H1 (cell line): ENCODE results near the gene RASL10B. TPM values are rescaled to one million over a fixed set of nuclear protein-coding genes. Genes with fewer than 3 reads are reported as not detected.

Experiments used
- CBX8 ChIP-seq: fragments of 300-800, 300-1000 bp; sonication (generic); IDR thresholded peaks from 2 replicates; pipeline ENCODE4 v1.7.1; 2016; ENCODE audit warnings: low read depth, low read length, borderline replicate concordance
- CEBPB ChIP-seq: IDR thresholded peaks from 2 replicates; pipeline ENCODE4 v1.6.1; 2012; ENCODE audit warnings: low read depth, low read length
- CHD1 ChIP-seq: IDR thresholded peaks from 2 replicates; pipeline ENCODE4 v1.6.1; 2012; ENCODE audit warnings: low read depth, low read length, improper control_type of control experiment
- GABPA ChIP-seq: IDR thresholded peaks from 2 replicates; pipeline ENCODE4 v1.6.1; 2011; ENCODE audit warnings: mild to moderate bottlenecking, low read length, moderate library complexity, borderline replicate concordance; ENCODE audit not compliant: insufficient read depth
- HDAC6 ChIP-seq: IDR thresholded peaks from one replicate; pipeline ENCODE4 v1.7.1; 2012; ENCODE audit warnings: low read depth, mild to moderate bottlenecking, inconsistent platforms, low read length, moderate library complexity
- JUN ChIP-seq: IDR thresholded peaks from 2 replicates; pipeline ENCODE4 v1.6.1; 2011; ENCODE audit warnings: low read depth, mild to moderate bottlenecking, improper control_type of control experiment, low read length
- KDM5A ChIP-seq: fragments of 200-600 bp; IDR thresholded peaks from 2 replicates; pipeline ENCODE4 v1.7.1; 2012; ENCODE audit warnings: mild to moderate bottlenecking, low read length, inconsistent platforms, mixed read lengths
- PHF8 ChIP-seq: fragments of 200-600 bp; sonication (generic); conservative IDR thresholded peaks from 2 replicates; pipeline ENCODE4 v1.7.1; 2012; ENCODE audit warnings: low read depth, mild to moderate bottlenecking, inconsistent platforms, low read length, moderate library complexity
- POLR2AphosphoS5 ChIP-seq: IDR thresholded peaks from 2 replicates; pipeline ENCODE4 v1.6.1; 2011; ENCODE audit warnings: low read depth, low read length
- RXRA ChIP-seq: IDR thresholded peaks from 2 replicates; pipeline ENCODE4 v1.6.1; 2011; ENCODE audit warnings: low read depth, mild to moderate bottlenecking, low read length, moderate library complexity; ENCODE audit not compliant: insufficient read depth
- polyA plus RNA-seq, 7 experiments: library from polyadenylated mRNA; depleted of rRNA in 3 of 7; stranded (reverse) in 5 of 7; unstranded in 2 of 7; fragments of >200 nt in 5 of 7; fragments of 200-250 nt in 2 of 7; gene quantifications; 1 replicate in 5 of 7; 2 replicates in 1 of 7; 4 replicates in 1 of 7; pipeline versions ENCODE4 v1.2.1 to v1.2.3, GENCODE V29; 2011 to 2013; ENCODE audit warnings: missing spikeins in 2 of 7, mixed read lengths in 2 of 7
- total RNA-seq: library from RNA; stranded (reverse); fragmentation: NEBNext Ultra II Directional; extraction: Animal tissue kit (Norgen Biotek cat#: 25700); gene quantifications from 2 replicates; pipeline ENCODE4 v1.2.1, GENCODE V29; 2021

Gene RASL10B
- total and polyA plus RNA-seq, 2 of the 8 experiments (the other 6 are each of a cell fraction or from before 2014, with no cell fraction given) = 17.5 to 22.8 TPM

DNA sequence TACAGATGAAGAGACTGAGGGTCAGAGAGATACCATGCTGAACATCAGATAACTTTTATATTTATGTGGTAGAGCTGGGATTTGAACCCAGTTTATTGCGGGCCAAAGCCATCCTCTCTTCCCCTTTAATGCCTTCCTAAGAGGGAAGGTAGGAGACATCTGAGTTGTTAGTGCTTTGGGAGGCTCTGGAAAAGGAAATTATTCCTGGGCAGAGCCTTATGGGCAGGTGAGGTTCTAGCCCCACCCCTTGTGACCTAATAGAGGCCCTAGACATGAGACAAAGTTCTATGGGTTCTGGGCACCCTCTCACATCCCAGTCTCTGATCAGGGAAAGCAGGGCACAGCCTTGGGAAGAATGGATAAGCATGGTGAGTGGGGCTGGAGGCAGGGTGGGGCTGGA is 29.1 kb downstream of the RASL10B start, which contains the start of gene C17orf50 (continued):
- TF ChIP-seq GABPA (no peak), CEBPB (no peak), CHD1 (no peak), JUN (no peak), HDAC6 (no peak), KDM5A (no peak), CBX8 (no peak), POLR2AphosphoS5 (no peak), PHF8 (no peak), RXRA (no peak)
